Measurements from ENCODE around the gene ARID4B.

DNA sequence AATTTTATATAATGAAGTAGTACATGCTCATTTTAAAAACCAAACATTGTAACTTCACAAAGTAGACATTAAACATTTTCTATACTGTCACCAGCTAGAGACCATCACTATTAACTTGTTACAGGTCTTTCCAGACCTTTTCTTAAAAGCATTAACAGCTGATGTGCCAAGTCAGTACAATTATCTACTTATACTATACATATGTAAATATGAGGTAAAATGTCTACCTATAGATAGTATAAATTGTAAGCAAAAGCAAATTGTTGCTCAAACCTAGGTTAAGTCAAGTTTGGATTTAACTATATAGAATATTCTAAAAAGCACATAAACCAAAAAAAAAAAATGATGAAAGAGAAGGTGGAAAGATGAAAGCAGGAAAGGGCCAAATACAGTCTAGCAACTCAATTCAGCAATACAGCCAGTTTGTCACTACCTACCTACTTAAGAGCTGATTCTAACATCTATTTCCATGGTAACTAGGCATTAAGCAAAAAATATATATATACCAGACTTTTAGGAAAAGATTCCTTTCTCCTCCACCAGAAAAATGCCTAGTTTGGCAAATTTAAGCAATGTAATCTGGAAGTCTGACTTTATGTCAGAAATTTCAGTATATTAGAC, 34.5 kb downstream of the ARID4B start:
- TF ChIP-seq, protein P1, sequence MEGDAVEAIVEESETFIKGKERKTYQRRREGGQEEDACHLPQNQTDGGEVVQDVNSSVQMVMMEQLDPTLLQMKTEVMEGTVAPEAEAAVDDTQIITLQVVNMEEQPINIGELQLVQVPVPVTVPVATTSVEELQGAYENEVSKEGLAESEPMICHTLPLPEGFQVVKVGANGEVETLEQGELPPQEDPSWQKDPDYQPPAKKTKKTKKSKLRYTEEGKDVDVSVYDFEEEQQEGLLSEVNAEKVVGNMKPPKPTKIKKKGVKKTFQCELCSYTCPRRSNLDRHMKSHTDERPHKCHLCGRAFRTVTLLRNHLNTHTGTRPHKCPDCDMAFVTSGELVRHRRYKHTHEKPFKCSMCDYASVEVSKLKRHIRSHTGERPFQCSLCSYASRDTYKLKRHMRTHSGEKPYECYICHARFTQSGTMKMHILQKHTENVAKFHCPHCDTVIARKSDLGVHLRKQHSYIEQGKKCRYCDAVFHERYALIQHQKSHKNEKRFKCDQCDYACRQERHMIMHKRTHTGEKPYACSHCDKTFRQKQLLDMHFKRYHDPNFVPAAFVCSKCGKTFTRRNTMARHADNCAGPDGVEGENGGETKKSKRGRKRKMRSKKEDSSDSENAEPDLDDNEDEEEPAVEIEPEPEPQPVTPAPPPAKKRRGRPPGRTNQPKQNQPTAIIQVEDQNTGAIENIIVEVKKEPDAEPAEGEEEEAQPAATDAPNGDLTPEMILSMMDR (IDR thresholded peaks at IDR 0.05) = no peak
- TF ChIP-seq POLR2A (IDR thresholded peaks at IDR 0.05) = no peak
